GM18907 (cell line): ENCODE data around the gene EPDR1.
"Not testable (repeated sequence)": the region's sequence is repeated elsewhere in the genome, so short reads cannot be mapped to it uniquely, and the experiment has no call there.

Source experiments
- ATAC-seq: cut with Tn5 transposase; IDR thresholded peaks from one replicate; pipeline ENCODE4 v1.9.1; 2021; ENCODE audit warnings: mild to moderate bottlenecking, moderate library complexity; ENCODE audit not compliant: unreplicated experiment

Gene EPDR1

DNA sequence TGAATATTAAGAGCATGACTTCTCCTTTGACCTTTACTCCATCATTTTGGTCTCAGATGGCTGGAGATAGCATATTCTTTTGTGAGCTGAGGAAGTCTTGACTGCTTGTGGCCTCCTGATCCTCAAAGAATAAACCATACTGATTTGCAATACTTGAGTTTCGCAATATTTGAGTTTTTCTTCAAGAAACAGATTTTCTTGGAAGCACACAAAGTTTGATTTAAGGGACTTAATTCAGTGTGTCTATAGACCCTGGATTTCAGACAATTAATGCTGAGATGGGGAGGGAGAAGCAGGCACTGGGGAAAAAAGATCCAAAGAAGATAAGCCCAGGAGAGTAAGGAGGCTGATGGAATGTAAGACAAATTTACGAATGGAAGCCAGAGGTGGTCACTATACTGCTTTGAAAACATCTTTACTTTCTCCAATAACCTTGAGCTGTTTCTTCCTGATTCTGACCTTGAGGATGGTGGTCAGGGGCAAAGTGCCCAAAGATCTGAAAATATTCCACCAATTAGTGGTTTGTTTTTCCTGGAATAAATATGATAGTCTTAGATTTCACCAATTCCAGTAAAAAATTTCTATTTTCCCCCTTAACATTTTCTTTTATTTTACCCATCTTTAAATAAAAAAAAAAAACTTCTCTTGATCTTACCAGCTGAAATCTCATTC lies 7.5 kb downstream of the EPDR1 start:
- ATAC-seq: no peak

DNA sequence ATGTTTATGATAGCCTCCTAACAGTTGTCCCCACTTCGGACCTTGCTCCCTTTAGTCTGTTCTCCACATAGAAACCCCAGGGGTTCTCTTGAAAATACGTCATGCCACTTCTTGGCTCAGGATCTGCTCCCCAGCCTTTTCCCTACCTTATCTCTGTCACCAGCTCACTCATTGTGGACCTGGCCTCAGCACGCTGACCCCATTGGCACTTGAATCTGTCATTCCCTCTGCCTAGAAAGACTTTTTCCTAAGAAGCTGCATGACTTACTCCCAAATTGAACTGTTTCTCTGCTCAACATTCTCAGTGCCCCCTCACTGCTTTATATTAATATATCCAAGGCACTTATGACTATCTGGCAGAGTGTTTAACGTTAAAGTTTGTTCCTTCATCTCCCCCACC lies 8.4 kb downstream of the EPDR1 start:
- no peak for ATAC-seq

DNA sequence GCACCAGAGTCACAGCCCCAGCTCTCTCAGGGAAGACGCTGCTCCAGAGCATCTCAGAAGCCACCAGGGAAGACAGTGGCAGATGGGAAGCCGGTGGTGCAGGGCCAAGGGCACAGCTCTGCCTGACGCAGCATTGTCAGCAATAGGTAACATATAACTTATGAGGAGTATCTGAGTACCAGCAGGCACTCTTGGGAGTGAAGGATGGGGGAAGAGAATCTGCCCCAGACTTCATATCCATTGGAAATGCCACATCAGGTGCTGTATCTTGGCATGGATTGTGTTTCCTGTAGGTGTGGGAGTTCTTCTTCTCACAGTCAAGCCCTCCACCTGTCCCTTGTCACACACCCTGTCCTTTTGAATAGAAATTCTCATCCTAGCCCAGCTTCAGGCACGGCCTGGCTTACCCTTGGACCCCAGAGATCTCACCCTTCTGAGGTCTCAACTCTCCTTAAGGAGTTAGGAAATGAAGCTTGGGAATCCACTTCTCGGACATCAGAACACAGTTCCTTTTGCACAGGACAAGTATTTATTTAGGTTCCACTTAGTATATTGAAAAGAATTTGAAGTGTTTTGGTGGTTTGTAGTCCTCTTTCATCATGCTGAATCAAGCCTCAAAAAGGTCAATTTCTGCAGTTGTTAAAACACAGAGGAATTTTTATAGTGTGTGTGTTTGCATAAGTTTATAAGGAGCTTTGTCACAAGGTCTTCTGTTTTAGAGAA lies 9.9 kb downstream of the EPDR1 start:
- no peak for ATAC-seq

DNA sequence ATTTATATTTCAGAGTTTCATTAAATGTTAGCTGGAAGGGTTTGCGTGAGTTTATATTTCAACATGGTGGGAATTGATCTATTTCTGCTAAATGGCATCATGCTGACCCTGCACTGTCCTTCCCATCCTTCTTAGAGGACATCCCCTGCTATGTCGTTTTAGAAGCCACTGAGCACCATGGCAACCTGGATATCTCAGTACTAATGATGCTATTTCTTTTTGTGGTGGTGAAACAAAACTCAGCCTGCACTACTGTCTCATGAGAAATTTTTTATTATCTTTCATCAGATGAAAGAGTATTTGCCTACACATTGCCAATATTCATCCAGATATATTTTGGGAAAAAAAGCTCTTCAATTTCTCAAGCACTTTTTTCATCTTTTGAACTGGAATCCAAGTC lies 12.1 kb downstream of the EPDR1 start:
- no peak for ATAC-seq

DNA sequence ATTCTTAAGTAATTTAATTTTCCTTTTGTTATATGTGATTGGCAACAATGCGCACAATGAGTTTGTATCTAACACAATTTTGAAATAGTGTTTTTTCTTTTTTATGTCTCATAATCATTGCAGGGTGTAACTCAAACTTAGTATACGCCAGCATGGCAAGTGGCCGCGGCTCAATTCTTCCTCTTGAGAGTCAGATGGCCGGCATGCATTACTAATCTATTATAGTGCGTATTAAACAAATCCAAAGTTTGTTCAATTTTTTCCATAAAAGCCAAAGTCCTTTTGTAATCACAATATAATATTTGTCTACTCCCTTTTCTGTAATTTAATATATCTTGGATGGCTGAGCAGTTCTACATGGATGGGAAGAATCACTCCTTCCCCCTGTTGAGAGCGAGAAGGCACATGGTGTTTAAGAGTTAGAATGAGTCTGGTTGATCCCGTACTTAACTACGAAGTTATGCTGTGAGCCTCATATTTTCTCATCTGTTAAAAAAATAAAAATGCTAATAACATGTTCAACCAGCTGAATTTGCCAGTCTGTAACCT lies 12.7 kb downstream of the EPDR1 start:
- ATAC-seq: no peak

DNA sequence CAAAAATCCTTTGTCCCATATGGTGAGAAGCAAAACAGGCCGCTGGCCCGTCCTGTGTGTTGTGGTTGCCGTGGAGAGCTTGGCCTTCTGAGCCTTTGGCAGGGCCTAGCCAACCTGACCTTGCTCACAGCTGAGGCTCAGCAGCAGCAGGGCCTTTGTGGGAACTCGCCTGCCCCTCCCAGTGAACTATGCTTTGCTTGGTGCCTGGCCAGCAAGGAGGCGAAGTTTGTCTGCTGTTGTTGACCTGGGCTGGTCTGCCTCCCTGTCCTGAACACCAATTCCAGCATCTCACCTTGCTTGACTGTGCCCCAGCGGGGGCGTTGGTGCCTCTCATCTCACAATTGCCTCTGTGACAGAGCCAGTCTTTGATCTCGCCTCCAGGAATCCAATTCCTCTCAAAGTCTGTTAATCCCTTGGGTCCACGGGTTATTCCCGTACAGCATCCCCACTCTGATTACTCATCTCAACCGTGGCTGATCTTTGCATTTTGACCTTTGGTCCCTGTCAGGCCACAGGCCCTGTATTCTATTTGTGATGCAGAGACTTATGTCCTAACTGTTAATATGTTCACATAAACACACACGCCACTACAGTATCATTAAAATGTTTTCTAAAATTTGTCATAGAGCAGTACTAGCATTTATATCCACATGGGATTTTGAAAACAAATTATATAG lies 22.6 kb downstream of the EPDR1 start:
- ATAC-seq: no peak

DNA sequence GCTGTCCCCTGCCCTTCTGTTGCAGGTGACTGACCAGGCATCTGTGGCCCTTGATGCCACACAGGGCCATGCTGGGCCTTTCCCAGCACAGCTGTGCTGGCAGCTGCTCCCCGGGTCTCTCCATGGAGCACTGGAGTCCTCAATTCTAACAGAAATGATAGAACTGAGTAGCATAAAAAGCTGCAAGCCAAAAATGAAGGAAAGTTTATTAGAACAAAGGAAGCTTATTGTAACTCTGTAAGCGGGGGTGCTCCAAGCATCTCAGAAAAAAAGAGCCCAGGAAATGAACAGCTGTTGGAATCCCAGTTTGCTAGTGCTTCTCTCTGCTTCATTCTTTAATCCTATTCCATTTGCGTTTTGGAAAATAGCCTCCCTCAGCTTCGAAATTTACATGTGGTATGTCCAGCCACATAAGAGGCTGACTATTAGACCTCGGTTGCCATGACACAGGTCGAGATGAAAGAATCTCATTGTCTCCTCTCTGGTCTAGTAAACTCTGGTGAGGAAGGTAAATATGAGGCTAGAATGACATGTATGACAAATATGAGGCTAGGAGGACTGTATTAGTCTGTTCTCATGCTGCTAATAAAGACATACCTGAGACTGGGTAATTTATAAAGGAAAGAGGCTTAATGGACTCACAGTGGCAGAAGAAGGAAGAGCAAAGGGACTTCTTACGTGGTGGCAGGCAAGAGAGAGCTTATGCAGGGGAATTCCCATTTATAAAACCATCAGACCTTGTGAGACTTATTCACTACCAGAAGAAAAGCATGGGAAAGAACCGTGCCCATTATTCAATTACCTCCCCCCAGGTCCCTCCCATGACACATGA lies 23.7 kb downstream of the EPDR1 start:
- peak; percentile 52 for ATAC-seq

DNA sequence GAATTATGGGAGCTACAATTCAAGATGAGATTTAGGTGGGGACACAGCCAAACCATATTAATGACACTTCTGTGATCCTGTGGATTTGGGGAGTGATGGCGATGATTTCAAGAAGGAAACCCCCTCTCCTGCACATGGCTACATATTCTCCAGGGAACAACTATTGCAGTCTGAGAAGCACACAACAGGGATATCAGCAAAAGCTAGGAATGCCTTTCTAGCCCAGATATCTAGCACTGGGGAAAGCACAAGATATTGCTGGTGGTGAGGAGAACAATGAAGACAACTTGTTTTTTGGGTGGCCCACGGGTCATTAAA lies 24.3 kb downstream of the EPDR1 start:
- ATAC-seq: peak; percentile 4

DNA sequence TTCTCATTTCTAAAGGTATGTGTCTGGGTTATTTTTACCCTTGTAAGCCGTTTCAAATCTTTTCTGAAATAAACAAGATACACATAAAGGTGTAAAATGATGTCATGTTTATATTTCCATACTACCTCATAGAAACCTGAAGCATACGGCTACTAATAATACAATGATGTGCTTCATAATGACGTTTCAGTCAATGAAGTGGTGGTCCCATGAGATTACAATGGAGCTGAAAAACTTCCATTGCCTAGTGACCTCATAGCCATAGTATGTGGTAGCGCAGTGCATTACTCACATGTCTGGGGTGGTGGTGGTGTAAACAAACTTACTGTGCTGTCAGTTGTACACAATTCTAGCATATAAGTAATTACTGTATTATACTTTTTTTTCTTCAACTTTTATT lies 24.9 kb downstream of the EPDR1 start:
- no peak for ATAC-seq

DNA sequence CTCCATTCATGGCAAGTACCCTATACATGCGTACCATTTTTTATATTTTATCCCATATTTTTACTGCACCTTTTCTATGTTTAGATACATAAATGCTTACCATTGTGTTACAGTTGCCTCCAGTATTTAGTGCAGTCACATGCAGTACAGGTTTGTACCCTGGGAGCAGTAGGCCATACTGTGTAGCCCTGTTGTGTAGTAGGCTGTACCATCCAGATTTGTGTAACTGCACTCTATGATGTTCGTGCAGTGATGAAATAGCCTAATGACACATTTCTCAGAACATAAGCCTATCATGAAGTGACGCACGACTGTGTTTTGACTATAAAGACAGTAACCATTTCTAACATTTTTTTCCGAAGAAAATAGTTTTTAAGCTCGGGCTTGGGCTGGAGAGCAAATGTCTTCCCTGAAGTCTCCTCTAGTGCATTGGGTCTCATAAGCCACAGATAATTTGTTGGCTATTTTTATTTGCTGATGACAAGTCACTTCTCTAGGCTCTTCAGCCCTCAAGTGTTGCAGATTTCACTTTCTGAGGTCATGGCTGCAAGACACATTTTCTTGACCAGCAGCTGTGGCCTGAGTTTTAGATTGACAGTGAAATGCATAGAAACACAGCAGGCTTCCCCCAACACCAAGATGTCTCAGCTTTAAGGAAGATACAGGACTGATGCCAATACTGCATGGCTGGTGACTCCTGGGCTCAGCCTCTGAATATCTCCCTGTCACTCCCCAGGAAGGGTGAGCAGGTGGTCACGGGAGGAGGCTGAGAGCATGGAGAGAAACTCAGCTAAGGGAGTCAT lies 26.9 kb downstream of the EPDR1 start:
- ATAC-seq: no peak

DNA sequence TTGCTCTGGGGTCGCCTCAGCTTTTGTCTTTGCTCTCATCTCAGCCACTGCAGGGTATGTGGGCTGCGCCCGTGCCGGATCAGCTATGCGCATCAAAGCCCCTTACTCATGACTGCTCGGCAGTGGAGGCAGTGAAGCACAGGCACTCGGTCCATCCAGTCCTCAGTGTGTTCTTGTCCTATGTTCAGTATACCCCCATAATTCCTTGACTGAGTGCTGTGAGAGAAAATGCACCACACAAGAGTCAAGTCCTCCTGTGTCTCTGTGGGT lies 27.4 kb downstream of the EPDR1 start:
- no peak for ATAC-seq

DNA sequence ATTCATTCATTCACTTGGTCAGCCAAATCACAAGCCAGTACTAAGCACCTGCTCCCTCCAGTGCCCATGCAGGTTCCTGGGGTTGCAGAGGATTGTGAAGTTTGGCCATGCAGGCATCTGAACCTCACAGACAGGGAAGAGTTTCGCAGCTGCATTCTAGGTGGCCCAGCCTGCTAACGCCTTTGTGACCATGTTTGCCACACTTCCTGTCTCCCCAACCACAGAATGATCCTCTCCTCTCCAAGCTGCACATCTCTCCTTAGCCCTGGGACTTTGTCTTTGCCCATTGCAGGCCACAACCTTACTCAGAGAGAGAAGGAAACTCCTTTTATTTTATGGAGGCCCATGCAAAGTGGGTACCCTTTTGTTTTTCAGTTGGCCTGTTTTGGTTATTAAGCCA lies 31.8 kb downstream of the EPDR1 start:
- no peak for ATAC-seq

DNA sequence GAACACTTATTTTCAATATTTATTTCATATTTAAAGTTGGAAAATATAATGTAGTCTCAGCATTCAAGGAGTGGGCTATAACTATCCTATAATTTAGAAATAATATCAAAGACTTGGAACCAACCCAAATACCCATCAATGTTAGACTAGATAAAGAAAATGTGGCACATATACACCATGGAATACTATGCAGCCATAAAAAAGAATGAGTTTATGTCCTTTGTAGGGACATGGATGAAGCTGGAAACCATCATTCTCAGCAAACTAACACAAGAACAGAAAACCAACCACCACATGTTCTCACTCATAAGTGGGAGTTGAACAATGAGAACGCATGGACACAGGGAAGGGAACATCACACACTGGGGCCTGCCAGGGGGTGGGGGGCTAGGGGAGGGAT lies 33.8 kb downstream of the EPDR1 start:
- not testable (repeated sequence) for ATAC-seq

DNA sequence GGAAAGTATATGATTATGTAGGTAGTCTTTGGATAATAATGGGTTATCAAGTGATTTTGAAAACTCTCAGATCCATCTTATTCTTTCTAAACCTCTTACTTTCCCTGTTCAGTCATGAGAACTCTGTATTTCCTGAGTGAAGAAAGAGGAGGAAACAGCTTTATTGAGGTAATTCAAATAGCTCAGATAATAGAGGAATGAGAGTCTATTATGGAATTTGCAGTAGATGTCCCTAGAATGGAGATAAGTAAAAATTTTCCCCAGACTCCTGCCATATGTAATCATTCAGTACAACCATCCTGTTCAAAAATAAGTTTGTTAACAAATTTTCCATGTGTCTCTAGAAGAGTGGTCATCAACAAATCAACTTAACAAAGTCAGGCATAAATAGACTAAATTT lies 36.4 kb downstream of the EPDR1 start:
- ATAC-seq: no peak

DNA sequence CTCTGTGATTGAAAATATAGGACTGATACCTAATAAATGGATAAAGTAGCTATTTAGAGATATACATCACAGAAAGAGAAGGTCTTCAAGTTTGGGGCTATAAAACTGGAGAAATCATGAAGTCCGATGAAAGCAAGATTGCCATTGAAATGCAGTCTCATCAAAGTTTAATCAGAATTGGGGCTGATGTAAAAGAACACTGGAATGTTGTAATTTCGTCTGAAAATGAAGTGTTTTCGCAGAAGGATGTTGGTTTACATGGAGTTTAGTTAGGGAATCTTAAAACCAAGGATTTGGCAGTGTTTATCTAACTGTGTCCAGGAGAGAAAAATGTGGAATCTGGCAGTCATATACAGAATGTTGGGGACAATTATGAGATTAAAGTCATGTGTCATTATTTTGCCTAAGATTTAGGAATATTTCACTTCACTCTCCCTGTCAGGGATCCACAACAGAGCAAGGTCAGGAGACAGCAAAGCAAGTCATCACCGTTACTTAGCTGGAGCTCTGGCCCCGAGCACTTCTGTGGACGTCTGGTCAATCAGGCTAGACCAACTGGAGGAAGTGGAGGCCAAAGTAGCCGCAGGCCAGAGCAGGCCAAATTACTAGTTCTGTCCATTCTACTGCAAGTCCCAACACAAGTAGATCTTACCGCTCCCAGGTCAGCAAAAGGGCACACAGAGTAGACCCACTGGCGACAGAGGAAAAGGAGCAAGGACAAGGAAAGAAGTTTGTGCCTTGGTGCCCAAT lies 37.0 kb downstream of the EPDR1 start:
- ATAC-seq: no peak

DNA sequence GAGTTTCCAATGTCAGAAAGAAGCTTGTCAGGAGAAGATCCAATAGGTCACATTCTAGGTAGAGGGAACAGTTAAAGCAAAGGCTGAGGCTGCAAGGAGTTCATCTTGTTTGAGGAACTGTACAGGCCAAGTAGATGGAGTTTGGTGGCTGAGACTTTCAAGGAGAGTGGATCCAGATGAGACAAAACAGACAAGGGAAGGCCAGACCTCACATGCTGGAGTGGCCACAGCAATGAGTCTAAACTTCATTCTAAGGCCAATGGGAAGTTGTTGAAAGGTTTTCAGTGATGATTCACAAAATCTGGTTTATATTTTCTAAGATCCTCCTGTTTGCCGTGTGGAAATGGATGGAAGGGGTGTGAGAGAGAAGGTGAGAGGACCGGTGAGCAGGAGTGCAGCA lies 40.0 kb downstream of the EPDR1 start:
- no peak for ATAC-seq

DNA sequence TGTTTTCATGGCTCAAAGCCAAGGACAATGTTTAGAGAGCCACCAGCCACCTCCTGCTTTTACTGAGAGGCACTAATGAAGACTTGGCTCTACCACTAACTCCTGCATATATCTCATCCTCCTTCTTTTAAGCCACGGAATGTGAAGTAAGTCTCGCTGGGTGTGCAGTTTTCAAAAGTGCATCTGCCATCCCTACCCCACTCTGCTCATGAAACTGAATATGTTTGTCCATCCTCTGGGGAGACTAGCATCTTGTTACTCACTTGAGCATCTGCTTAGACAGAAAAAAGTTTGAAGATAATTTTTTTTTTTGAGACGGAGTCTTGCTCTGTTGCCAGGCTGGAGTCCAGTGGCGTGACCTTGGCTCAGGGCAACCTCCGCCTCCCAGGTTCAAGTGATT lies 40.8 kb downstream of the EPDR1 start:
- ATAC-seq: no peak

DNA sequence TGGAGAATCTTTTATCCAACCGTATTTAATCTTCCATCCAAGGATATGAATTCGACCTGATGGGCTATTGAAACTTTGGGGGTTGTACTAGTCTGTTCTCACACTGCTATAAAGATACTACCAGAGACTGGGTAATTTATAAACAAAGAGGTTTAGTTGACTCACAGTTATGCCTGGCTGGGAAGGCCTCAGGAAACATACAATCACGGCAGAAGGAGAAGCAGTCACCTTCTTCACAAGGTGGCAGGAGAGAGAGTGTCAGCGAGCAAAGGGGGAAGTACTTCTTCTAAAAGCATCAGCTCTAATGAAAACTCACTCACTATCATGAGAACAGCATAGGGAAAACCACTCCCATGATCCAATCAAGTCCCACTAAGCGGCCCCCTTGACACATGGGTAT lies 43.8 kb downstream of the EPDR1 start:
- no peak for ATAC-seq

DNA sequence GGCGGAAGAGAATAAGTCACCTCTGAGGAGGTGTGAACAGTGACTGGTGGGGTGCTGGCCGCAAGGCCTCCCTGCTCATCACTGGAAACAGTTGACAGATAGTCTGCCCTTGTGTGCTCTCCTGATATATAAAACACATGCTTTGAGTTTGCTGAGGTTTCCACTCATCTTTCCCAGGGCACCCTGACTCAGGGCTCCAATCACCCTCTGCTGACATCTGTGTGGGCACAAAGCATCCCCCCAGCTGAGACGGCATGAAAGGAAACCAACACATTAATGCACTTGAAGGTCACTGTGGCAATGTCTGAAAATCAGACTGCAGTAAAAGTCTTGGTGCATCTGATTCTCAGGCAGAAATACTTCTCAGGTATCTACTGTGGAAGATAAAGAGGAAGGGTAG lies 49.8 kb downstream of the EPDR1 start:
- ATAC-seq: no peak

DNA sequence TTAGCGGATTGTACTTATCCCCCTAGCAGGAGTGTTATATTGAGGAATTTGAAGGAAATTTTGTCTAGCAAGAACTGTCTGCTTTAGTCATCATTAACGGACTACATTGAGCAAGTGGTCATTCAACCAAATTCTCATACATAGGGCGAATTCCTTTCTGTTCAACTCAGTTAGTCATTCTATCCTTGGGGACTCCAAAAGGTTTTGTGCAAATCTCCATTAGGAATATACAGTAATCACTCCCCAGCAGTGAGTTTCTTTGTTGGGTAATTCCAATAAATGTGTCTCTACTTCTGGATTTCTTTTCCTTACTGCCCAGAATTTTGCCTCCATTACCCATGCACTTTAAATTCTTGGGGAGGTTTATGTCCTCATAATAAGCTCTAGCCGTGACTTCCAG lies 51.1 kb downstream of the EPDR1 start:
- ATAC-seq: no peak
